Activated gamma-delta T cell (primary cell): ENCODE results near the gene ATR.

ENCODE experiments used
- DNase-seq: peaks from one replicate; lab custom pipeline; 2025; lab: John Stamatoyannopoulos, UW

The ATR gene

DNA sequence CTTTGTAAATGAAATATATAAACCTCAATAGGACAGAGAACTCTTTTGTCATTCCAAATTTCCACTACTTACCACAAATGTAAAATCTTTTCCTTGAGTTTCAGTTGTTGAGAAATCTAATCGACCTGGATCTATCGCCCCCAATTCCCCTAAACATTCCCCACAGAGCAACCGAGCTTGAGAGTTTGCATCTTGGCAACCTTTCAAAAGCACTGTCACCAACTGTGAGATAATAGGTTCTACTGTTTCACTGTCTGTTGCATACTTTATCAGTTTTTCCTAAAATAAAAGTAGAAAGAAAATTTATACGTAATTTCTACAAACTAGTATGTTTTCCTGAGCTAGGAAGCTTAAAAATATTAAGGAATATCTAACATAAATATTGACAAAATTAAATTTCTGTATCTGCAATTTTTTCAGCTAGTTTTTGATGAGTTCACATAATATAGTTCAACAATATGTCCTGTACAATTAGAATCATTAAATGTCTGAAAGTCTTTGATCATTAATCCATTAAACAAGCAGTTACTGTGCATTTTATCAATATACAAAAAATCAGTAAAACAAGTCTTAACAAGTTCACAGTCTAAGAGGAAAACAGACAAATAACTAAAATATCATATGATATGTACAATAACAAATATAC is 54.5 kb downstream of the ATR start:
- DNase-seq, result no peak

DNA sequence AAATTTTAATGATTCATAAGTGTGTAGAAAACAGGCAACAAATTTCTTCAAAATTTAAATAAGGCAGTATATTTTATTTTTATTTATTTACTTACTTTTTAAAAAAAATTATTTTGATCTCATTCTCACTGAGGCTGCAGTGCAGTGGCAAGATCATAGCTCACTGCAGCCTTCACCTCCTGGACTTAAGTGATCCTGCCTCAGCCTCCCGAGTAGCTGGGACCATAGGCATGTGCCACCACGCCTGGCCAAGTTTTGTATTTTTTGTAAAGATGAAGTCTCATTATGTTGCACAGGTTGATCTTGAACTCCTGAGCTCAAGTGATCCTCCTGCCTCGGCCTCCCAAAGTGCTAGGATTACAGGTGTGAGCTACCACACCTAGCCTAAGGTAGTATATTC is 69.5 kb downstream of the ATR start:
- no peak for DNase-seq

DNA sequence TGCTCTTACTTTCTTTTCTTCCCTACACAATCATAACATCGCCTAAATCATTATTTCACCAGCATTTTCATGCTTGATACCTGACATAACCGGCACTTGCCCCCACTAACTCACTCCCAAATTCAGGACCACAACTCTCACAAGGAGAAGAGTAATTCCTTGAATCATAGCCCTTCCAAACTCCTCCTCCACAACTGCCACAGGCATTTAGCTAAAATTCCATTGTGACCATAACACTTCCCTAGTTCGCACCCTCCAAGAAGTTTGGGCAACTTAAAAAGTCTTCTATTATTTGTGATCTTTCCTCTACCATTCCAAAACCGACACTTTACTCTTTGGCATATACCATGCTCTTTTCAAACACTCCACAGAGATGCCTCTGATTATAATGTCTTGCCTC is 71.3 kb downstream of the ATR start:
- no peak for DNase-seq

DNA sequence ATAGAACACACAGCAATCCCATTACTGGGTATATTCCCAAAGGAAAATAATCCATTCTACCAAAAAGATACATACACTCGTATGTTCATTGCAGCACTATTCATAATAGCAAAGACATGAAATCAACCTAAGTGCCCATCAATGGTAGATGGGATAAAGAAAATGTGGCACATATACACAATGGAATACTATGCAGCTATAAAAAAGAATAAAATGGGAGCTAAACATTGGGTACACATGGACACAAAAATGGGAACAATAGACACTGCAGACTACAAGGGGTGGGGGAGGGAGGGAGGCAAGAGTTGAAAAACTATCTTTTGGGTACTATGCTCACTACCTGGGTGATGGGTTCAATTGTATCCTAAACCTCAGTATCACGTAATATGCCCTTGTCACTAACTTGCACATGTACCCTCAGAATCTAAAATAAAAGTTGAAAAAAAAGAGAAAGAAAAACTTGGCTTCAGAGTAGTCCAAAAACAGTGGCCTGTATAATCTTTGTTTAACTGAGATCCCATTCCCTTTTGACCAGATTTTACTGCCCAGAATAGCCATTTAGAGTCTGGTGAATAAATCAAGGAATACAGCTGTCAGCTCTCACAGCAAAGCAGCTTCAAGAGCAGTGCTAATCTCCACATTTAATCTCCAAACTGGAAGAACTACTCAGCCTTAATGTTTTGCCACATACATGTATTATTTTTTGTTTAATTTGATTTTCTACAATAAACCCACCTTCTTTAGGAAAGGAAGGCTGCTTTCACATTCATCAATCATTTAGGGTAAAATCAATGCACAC is 76.1 kb downstream of the ATR start:
- no peak for DNase-seq

DNA sequence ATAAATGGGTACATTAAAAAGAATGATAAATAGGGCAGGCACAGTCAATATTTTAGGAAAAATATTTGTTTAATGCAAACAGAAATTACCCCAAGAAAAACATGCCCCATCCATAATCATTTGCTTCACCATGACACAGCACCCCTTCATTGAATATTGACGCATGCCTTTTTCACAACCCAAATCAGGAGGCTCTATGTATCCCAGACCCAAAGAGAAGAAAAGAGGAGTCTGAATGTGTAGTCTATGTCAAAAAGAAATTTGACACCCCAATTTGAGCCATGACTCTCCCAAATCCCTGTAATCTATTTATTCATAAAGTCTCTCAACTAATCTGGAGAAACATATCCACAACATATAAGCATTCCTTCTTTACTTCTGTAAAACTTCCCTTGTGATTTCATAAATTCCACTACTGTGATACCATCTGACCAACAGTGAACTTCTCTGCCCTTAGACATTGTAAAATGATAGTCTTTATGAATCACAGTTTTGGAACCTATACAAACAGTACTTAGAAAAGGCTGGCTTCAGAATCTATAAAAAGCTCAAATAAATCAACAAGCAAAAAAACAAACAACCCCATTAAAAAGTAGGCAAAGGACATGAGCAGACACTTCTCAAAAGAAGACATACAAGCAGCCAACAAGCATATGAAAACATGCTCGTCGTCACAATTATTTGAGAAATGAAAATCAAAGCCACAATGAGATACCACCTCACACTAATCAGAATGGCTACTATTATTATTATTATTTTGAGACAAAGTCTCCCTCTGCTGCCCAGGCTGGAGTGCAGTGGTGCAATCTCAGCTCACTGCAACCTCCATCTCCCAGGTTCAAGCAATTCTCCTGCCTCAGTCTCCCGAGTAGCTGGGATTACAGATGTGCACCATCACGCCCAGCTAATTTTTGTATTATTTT is 77.3 kb downstream of the ATR start:
- DNase-seq, result no peak

DNA sequence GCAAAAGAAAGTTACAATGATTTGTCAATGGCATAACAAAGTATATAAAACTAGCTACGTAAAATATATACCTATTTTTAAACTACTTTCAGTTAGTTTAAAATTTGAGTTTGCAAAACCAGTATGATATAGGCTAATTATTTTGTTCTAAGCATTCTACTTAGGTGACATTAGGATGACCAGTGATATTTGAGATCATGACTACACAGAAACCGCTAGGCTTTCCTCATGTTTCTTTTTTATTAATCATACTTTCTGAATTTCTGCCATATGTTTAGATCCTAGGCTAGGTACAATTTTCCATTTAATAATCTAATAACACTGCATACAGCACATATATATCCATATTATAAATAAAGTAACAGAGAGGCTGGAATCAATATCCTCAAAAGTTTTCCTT is 78.3 kb downstream of the ATR start:
- no peak for DNase-seq

DNA sequence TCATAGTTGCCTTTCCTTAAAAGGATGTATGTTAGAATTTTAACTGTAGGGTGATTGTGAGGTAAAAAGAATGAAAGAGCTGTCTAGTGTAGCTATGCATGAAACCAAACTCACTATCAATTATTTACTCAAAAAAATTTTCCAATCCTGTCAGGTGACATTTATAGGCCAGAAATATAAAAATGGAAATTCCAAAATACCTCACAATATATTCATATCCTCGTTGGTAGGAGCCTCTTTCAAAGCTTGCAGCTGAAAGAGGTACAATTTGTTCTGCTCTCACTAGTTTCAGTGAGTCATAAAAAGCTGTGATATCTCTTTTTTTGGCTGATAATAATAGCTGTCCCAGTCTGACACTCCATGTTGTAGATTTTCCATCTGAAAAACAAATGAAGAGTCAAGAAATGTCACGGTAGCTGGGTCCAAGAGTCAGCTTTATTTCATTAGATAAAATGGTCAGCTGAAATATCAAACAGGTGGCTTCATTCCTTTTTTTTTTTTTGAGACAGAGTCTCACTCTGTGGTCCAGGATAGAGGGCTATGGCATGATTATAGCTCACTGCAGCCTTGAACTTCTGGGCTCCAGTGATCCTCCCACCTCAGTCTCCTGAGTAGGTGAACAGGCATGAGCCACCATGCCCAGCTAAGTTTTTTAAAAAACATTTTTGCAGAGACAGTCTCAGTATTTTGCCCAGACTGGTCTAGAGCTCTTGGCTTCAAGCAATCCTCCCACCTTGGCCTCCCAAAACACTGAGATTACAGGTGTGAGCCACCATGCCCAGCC is 79.9 kb downstream of the ATR start:
- no peak for DNase-seq

DNA sequence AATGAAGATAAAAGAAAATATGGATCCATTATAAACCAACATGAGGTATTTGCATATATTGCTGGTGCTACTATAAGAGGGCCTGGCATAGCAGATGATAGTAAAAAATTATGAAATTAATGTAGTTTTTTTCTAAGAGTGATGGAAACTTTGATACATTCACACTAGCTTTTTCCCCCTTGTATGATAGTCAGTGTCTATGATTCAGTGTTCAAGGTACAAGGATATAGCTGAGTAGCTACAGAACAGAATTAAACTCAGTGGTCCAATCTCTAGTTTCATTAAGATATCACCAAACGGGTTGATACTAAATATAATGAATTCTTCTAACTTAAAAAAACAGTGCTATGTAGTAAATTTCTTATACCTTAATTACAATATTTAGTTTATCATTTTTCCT is 80.8 kb downstream of the ATR start:
- no peak for DNase-seq

DNA sequence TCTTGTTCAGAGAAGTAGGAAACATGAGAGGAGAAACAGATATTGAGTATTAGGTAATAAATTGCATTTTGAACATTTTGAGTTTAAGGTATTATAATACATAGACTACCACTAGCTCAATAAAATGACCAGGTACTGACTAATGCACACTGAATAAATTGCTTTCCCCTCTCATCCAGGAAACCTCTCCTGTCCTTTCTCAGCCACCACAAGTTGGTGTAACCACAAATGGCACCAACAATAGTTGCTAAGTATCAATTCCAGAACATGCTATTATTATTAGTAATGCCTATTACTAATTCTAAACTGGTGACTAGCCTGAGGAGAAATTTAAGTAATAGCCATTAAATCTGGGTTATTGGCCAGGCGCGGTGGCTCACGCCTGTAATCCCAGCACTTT is 83.4 kb downstream of the ATR start:
- no peak for DNase-seq

DNA sequence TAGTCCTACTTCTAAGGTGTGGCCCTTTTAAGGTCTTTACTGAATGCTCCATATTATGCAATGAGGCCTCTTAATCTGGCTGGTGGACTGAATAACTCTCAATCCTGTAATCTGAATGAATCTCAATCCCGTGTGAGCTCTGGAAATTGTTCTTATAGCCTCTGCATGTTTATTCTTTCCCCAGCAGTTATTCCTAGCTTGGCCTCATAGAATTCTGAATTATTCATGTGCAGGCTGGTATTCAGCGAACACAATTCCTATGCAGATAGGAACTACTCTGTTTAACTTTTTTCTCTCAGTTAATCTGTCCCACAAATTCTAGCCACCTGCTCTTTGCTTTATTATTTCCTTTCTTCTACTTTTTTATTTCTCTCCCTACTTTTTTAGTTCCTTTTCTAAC is 86.3 kb downstream of the ATR start:
- no peak for DNase-seq

DNA sequence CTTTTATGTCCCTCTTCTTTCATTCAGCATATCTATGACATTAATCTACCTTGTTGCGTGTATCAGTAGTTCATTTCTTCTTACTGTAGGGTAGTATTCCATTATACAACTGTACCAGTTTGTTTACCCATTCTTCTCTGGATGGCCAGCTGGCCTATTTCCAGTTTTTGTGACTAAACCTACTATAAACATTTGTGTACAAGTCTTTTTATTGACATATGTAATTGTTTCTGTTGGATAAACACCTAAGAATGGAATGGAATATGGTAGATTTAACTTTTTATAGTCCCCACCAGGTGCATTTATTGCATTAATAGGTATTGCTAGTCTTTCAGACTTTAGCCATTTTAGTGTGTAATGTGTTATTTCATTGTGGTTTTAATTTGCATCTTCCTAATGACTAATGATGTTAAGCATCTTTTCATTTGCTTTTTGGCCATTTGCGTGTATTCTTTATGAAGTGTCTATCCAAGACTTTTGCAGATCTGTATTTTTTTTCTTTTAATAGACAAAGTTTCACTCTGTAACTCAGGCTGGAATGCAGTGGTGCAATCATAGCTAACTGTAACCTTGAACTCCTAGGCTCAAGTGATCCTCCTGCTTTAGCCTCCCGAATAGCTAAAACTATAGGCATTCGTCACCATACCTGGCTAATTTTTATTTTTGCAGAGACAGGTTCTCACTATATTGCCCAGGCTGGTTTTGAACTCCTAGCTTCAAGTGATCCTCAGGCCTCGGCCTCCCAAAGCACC is 88.8 kb downstream of the ATR start:
- DNase-seq, result no peak

DNA sequence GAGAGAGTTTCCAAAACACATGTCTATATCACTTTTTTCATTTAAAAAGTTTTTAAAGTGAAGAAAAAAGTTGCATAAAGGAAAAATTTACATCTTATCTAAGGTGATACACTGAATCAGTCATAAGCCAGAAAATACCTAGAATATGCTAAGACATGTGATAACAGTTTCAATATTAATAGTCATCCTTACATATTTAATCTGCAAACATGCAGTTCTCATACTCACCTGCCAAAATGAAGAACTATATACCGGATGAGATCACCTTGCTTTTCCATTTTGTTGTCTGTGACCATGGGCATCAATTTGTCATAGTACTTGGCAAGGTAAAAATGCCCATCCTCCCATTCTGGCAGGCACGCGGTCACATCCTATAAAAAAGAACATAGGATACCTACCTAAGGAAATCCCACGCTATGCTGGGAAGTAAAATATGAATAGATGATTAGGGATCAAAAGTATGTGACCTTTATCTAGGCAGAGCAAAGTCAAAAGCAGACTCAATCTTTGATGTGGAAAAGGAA is 93.6 kb downstream of the ATR start:
- DNase-seq, result no peak

DNA sequence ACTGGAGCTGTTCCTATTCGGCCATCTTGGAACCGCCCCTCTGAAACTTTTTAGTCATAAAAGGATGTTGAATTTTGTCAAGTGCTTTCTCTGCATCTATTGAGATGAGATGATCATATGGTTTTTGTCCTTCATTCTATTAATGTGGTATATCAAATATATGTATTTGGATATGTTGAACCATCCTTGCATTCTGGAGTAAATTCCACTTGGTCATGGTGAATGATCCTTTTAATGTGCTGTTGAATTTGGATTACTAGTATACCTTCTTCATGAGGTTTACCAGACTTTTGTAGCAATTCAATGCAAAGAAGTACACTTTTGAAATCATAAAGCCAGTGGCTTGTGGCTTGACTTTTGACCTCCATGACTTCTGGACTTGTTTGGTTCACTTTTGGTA is 97.3 kb downstream of the ATR start:
- DNase-seq, result no peak

DNA sequence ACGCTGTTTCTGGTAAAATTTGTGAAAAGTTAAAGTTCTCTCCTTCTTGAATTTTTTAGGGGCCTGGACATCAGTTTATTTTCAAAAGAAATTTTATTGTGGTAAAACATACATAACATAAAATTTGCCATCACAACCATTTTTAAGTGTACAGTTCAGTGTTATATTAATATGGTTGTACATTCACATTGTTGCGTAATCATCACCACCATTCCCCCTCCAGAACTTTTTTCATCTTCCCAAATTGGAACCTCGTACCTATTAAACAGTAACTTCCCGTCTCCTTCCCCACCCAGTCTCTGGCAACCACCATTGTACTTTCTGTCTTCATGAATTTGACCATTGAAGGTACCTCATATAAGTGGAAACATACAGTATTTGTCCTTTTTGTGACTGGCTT is 107.7 kb downstream of the ATR start:
- no peak for DNase-seq

DNA sequence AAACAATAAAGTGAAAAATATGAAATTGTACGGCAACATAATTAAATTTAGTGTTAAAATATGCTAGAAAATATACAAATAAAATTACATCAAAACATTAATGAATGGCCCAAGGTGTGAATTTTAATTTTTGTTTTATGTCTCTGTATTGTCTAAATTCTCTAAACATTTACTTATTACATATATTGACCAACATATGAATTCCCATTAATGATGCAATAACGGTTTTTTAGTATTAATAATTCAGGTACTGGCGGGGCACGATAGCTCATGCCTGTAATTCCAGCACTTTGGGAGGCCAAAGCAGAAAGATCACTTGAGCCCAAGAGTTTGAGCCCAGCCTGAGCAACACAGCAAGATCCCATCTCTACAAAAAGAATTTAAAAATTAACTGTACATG is 110.1 kb downstream of the ATR start:
- no peak for DNase-seq

DNA sequence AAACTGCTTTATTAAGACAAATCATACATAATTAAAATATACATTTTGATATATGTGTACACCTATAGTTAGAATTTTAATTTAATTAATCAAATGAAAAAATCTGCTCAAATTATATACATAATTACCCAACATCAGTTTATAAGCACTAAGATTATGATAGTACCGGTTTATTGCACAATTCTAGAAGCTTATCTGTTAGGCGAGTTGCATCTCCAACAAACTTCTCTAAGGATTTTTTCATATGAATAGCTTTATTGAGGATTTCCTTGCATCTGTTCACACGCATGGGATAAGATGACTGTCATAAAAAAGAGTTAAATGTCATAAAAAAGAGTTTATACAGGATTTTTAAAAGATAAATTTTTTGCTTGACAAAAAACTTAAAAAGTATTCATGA is 110.8 kb downstream of the ATR start:
- no peak for DNase-seq

DNA sequence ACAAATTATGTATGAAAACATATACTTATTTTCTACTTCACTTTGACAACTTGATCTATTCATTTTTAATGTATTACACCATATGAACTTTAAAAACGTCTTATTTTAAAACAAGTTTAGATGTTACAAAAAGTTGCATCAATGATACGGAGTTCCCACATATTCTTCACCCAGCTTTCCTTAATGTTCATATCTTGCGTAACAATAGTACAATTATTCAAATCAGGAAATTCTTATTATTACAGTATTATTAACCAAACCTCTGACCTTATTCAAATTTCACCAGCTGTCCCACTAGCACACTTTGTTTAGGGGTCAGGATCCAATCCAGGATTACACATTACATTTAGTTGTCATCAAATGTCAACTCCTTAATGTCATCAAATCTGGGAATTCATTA is 117.8 kb downstream of the ATR start:
- no peak for DNase-seq

DNA sequence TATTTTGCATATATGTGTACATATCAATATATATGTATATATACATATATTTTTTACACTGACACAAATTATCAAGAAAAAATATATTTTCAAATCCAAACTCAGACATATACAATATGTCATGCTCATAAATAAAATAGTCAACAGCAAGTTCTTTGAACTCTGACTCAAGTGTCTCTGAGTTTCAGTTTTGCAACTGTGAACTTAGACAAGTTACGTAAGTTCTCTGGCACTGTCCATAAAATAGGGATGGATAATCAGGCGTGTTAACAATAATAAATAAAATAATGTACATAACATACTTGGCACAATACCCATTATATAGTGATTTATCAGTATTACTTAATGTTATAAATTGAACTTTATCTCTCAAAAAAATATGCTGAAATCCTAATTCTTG is 118.6 kb downstream of the ATR start:
- DNase-seq, result no peak

DNA sequence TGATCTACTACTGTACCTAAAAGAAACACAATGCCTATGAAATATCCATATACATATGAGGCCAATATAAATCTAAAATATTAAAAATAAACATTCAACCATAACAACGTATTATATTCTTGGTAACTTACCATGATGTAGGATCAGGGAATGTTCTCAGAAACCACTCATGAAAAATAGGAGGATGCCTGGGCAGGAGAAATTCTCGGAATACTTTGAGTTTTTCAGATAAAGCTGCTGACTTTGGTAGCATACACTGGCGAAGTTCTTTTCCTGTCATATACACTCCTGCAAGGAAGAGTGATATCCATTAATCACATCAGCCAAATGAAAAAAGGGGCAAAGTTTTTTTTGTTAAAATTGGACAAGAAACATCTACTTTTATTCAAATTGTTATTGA is 119.4 kb downstream of the ATR start:
- no peak for DNase-seq

DNA sequence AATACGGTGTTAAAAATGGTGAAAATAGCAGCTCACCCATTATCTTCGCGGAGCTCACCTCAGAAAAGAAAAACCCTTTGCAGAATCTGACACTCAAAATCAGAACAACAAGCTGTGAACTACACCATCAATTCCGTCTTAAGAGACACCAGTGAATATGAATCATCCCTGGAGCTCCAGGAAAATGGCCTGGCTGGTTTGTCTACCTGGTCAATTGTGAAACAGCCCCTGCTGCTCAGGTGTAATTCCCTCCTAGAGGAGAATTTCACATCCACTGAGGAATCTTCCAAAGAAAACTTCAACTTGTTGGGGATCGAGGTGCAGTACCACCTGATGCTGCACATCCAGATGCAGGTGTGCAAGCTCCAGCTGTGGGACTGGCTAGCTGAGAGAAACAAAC is 127.7 kb downstream of the ATR start:
- no peak for DNase-seq

DNA sequence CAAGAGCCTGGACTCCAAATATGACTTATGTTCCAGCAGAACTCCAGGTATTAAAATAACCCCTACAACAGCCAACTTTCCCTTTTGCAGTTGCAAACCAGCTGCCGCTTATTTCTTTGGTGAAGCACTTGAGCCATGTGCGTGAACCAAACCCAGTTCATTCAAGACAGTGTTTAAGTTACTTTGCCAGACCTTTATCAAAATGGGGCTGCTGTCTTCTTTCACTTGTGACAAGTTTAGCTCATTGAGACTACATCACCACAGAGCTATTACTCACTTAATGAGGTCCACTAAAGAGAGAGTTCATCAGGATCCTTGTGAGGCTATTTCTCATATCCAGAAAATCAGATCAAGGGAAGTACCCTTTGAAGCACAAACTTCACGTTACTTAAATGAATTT is 128.3 kb downstream of the ATR start:
- DNase-seq, result no peak
